Stimulated activated memory B cell treated with anti-CD40 and anti-IgM and Interleukin-4, amounts not matched to agents 10 μg/mL and 1 μg/mL and 100 μg/mL, for 72 hours (primary cell): ENCODE data around the gene ZNF346.
A peak's percentile ranks its signal among the peaks of the same experiment; 100 is the strongest.
"Not testable (repeated sequence)": the region's sequence is repeated elsewhere in the genome, so short reads cannot be mapped to it uniquely, and the experiment has no call there.

Experiments
- ATAC-seq: fragments of 150-1000 bp; cut with Tn5 transposase; 2 replicates; pipeline ENCODE4 v1.10.0; 2021
- H3K27ac Mint-ChIP-seq: one replicate; pipeline ENCODE4 v1.8.0; 2022; ENCODE audit warnings: mild to moderate bottlenecking, mixed read lengths
- H3K27me3 Mint-ChIP-seq: one replicate; pipeline ENCODE4 v1.8.0; 2022; ENCODE audit warnings: mixed read lengths
- H3K36me3 Mint-ChIP-seq: one replicate; pipeline ENCODE4 v1.8.0; 2022; ENCODE audit warnings: mixed read lengths
- H3K4me1 Mint-ChIP-seq: one replicate; pipeline ENCODE4 v1.8.0; 2022; ENCODE audit warnings: mixed read lengths
- H3K4me3 Mint-ChIP-seq: one replicate; pipeline ENCODE4 v1.8.0; 2022; ENCODE audit warnings: mild to moderate bottlenecking, moderate library complexity, mixed read lengths
- H3K9me3 Mint-ChIP-seq: one replicate; pipeline ENCODE4 v1.8.0; 2022; ENCODE audit warnings: mixed read lengths

ZNF346 gene

GRCh38 chr5:176998828-176999227, 23.7 kb upstream of the ZNF346 start:
- ATAC-seq = no peak
- H3K27ac Mint-ChIP-seq = no peak overlapping the region
- no peaks in the 10 kb centered on the region for H3K27me3 Mint-ChIP-seq
- no peaks in the 10 kb centered on the region for H3K36me3 Mint-ChIP-seq
- H3K4me3 Mint-ChIP-seq = no peak overlapping the region
- peaks cover 56% of the 10 kb centered on the region for H3K4me1 Mint-ChIP-seq
- no peaks in the 10 kb centered on the region for H3K9me3 Mint-ChIP-seq

GRCh38 chr5:176999526-176999925, 23.0 kb upstream of the ZNF346 start:
- H3K9me3 Mint-ChIP-seq, ATAC-seq, H3K4me3 Mint-ChIP-seq, H3K36me3 Mint-ChIP-seq, H3K27ac Mint-ChIP-seq, H3K27me3 Mint-ChIP-seq: not testable (repeated sequence)
- peaks cover 56% of the 10 kb centered on the region for H3K4me1 Mint-ChIP-seq

GRCh38 chr5:177003649-177004048, 18.8 kb upstream of the ZNF346 start:
- no peaks in the 10 kb centered on the region for H3K36me3 Mint-ChIP-seq
- no peak for ATAC-seq
- no peaks in the 10 kb centered on the region for H3K27me3 Mint-ChIP-seq
- no peak overlapping the region for H3K4me3 Mint-ChIP-seq
- H3K4me1 Mint-ChIP-seq = peaks cover 36% of the 10 kb centered on the region
- H3K27ac Mint-ChIP-seq = no peak overlapping the region
- peaks cover 2% of the 10 kb centered on the region for H3K9me3 Mint-ChIP-seq

GRCh38 chr5:177004961-177005360, 17.5 kb upstream of the ZNF346 start:
- Mint-ChIP-seq H3K9me3 (peaks cover 2% of the 10 kb centered on the region), H3K36me3 (no peaks in the 10 kb centered on the region), H3K27ac (peak overlapping the region; percentile 94), H3K4me1 (peaks cover 29% of the 10 kb centered on the region), H3K4me3 (peak overlapping the region; percentile 96), H3K27me3 (no peaks in the 10 kb centered on the region)
- ATAC-seq = no peak

GRCh38 chr5:177005619-177006264, 16.8 kb upstream of the ZNF346 start:
- H3K4me1 Mint-ChIP-seq = peaks cover 27% of the 10 kb centered on the region
- H3K9me3 Mint-ChIP-seq = peaks cover 2% of the 10 kb centered on the region
- H3K27me3 Mint-ChIP-seq = no peaks in the 10 kb centered on the region
- peak; percentile 80 for ATAC-seq
- H3K36me3 Mint-ChIP-seq = no peaks in the 10 kb centered on the region
- peak overlapping the region; percentile 96 for H3K4me3 Mint-ChIP-seq
- H3K27ac Mint-ChIP-seq = peak overlapping the region; percentile 94

- peak within 1 kb of the TSS; percentile 96 for H3K4me3 Mint-ChIP-seq
- H3K27ac Mint-ChIP-seq = peak within 1 kb of the TSS; percentile 94
- no peaks in the 10 kb centered on the region for H3K27me3 Mint-ChIP-seq
- H3K36me3 Mint-ChIP-seq = no peaks in the 10 kb centered on the region
- peak; percentile 94 for ATAC-seq
- H3K4me1 Mint-ChIP-seq = peaks cover 27% of the 10 kb centered on the region
- peaks cover 2% of the 10 kb centered on the region for H3K9me3 Mint-ChIP-seq
Measured at GRCh38 chr5:177006265-177006972, 16.1 kb upstream of the ZNF346 start, which contains the start of gene UIMC1. Gene UIMC1, minus strand, starts transcription at chr5:177006779. Its CDS starts 24,164 bp downstream, at chr5:176982615.

- H3K36me3 Mint-ChIP-seq = no peaks in the 10 kb centered on the region
- no peak for ATAC-seq
- H3K27ac Mint-ChIP-seq = no peak overlapping the region
- H3K9me3 Mint-ChIP-seq = peaks cover 2% of the 10 kb centered on the region
- no peak overlapping the region for H3K4me3 Mint-ChIP-seq
- no peaks in the 10 kb centered on the region for H3K27me3 Mint-ChIP-seq
- H3K4me1 Mint-ChIP-seq = peaks cover 20% of the 10 kb centered on the region
Measured at GRCh38 chr5:177008716-177009115, 13.8 kb upstream of the ZNF346 start.

GRCh38 chr5:177010153-177010552, 12.3 kb upstream of the ZNF346 start:
- ATAC-seq = no peak
- H3K9me3 Mint-ChIP-seq = peaks cover 2% of the 10 kb centered on the region

GRCh38 chr5:177015156-177015555, 7.3 kb upstream of the ZNF346 start:
- Mint-ChIP-seq H3K27ac (no peak overlapping the region), H3K36me3 (no peaks in the 10 kb centered on the region), H3K4me3 (no peak overlapping the region), H3K9me3 (no peaks in the 10 kb centered on the region), H3K4me1 (no peaks in the 10 kb centered on the region), H3K27me3 (no peaks in the 10 kb centered on the region)
- ATAC-seq = no peak

More at GRCh38 chr5:177010153-177010552, 12.3 kb upstream of the ZNF346 start:
- no peak overlapping the region for H3K4me3 Mint-ChIP-seq
- H3K36me3 Mint-ChIP-seq = no peaks in the 10 kb centered on the region
- peaks cover 7% of the 10 kb centered on the region for H3K4me1 Mint-ChIP-seq
- H3K27me3 Mint-ChIP-seq = no peaks in the 10 kb centered on the region
- H3K27ac Mint-ChIP-seq = no peak overlapping the region

GRCh38 chr5:177018341-177018740, 4.2 kb upstream of the ZNF346 start:
- Mint-ChIP-seq H3K36me3 (no peaks in the 10 kb centered on the region), H3K27me3 (no peaks in the 10 kb centered on the region), H3K4me1 (peaks cover 20% of the 10 kb centered on the region), H3K4me3 (no peak overlapping the region), H3K9me3 (no peaks in the 10 kb centered on the region), H3K27ac (no peak overlapping the region)
- ATAC-seq = no peak

GRCh38 chr5:177020033-177020432, 2.5 kb upstream of the ZNF346 start:
- H3K4me3 Mint-ChIP-seq = no peak overlapping the region
- no peaks in the 10 kb centered on the region for H3K27me3 Mint-ChIP-seq
- no peak overlapping the region for H3K27ac Mint-ChIP-seq
- ATAC-seq = no peak
- no peaks in the 10 kb centered on the region for H3K9me3 Mint-ChIP-seq
- H3K4me1 Mint-ChIP-seq = peaks cover 36% of the 10 kb centered on the region
- H3K36me3 Mint-ChIP-seq = peaks cover 5% of the 10 kb centered on the region

- Mint-ChIP-seq H3K4me3 (peak overlapping the region; percentile 89), H3K4me1 (peaks cover 42% of the 10 kb centered on the region), H3K27me3 (no peaks in the 10 kb centered on the region), H3K36me3 (peaks cover 12% of the 10 kb centered on the region), H3K27ac (peak overlapping the region; percentile 88), H3K9me3 (no peaks in the 10 kb centered on the region)
- ATAC-seq = peak; percentile 18
Measured at GRCh38 chr5:177023303-177023664, 788 bp downstream of the ZNF346 start.

GRCh38 chr5:177024559-177024958, 2.1 kb downstream of the ZNF346 start:
- peak overlapping the region; percentile 41 for H3K27ac Mint-ChIP-seq
- H3K27me3 Mint-ChIP-seq = no peaks in the 10 kb centered on the region
- ATAC-seq = no peak
- peaks cover 42% of the 10 kb centered on the region for H3K4me1 Mint-ChIP-seq
- no peak overlapping the region for H3K4me3 Mint-ChIP-seq
- no peaks in the 10 kb centered on the region for H3K9me3 Mint-ChIP-seq
- peaks cover 20% of the 10 kb centered on the region for H3K36me3 Mint-ChIP-seq

- Mint-ChIP-seq H3K27ac (peak overlapping the region; percentile 41), H3K4me1 (peaks cover 42% of the 10 kb centered on the region), H3K9me3 (no peaks in the 10 kb centered on the region), H3K27me3 (no peaks in the 10 kb centered on the region), H3K4me3 (no peak overlapping the region), H3K36me3 (peaks cover 25% of the 10 kb centered on the region)
- ATAC-seq = no peak
Measured at GRCh38 chr5:177025101-177025601, 2.7 kb downstream of the ZNF346 start.

GRCh38 chr5:177027665-177028064, 5.2 kb downstream of the ZNF346 start:
- Mint-ChIP-seq H3K36me3 (peaks cover 50% of the 10 kb centered on the region), H3K4me1 (peaks cover 28% of the 10 kb centered on the region), H3K9me3 (peaks cover 6% of the 10 kb centered on the region), H3K27ac (no peak overlapping the region), H3K27me3 (no peaks in the 10 kb centered on the region), H3K4me3 (no peak overlapping the region)
- no peak for ATAC-seq

- Mint-ChIP-seq H3K27ac (no peak overlapping the region), H3K27me3 (no peaks in the 10 kb centered on the region), H3K4me3 (no peak overlapping the region), H3K36me3 (peaks cover 65% of the 10 kb centered on the region), H3K9me3 (peaks cover 6% of the 10 kb centered on the region), H3K4me1 (peaks cover 19% of the 10 kb centered on the region)
- ATAC-seq = no peak
Measured at GRCh38 chr5:177029498-177029897, 7.0 kb downstream of the ZNF346 start.
